NCI-H128 (cell line): Measurements from ENCODE around the gene LACTB.

Experiments
- DNase-seq: peaks from one replicate; lab custom pipeline; 2025; ENCODE audit not compliant: unreplicated experiment; lab: John Stamatoyannopoulos, UW

Gene LACTB, protein sequence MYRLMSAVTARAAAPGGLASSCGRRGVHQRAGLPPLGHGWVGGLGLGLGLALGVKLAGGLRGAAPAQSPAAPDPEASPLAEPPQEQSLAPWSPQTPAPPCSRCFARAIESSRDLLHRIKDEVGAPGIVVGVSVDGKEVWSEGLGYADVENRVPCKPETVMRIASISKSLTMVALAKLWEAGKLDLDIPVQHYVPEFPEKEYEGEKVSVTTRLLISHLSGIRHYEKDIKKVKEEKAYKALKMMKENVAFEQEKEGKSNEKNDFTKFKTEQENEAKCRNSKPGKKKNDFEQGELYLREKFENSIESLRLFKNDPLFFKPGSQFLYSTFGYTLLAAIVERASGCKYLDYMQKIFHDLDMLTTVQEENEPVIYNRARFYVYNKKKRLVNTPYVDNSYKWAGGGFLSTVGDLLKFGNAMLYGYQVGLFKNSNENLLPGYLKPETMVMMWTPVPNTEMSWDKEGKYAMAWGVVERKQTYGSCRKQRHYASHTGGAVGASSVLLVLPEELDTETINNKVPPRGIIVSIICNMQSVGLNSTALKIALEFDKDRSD

DNA sequence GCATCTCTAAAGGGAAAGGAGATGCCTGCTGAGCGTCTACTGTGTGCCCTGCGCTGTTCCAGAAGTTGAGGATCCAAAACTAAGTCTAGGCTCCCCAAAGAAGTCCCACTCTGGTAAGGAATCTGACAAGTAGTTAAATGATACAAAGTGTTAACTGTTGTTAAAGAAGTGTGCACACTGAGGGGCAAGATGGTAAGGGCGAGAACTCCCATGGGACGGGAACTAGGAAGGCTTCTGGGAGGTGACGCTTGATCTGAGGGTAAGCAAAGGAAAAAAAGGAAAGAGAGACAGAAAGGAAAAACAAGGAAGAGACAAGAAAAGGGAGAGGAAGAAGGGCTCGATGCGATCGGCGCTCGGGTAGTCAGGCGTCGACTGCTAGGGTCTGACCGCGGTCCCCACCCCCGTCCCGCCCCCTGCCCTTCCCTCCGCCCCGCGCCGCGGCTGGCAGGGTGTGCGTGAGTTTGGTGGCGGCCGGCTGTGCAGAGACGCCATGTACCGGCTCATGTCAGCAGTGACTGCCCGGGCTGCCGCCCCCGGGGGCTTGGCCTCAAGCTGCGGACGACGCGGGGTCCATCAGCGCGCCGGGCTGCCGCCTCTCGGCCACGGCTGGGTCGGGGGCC lies at the start of gene LACTB:
Gene LACTB (plus strand): TSS at position 480 of the 620 bp plus-strand sequence. CDS start 11 bp downstream, at position 491.
- peak; percentile 35 for DNase-seq

DNA sequence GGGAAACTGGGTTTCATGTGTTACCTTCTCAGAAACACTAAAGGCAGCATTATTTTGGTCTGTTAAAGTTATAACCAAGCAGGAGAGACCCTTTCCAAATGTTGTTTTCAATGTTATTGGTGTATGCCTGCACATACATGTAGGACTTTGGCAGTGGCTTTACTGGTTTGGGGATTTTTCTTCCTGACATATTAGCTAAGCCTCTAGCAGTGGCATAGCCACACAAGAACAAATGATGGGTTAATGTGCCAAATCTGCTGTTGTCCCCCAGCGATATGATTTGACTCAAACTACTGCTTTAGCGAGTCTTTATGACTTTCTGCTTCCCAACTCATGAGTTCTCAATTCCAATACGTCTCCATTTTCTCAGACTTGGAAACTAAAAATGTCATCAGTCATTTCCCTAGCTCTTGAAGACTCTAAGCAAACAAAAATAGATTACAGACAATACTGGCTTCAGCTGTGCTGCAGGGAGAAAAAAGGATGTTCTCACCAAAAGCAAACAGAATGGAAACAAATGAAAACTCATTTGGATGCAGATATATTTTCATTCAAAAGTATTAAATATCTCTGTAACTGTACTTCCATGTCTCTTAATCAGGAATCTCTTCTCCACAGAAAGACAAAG lies 49.5 kb upstream of the LACTB start:
- no peak for DNase-seq

DNA sequence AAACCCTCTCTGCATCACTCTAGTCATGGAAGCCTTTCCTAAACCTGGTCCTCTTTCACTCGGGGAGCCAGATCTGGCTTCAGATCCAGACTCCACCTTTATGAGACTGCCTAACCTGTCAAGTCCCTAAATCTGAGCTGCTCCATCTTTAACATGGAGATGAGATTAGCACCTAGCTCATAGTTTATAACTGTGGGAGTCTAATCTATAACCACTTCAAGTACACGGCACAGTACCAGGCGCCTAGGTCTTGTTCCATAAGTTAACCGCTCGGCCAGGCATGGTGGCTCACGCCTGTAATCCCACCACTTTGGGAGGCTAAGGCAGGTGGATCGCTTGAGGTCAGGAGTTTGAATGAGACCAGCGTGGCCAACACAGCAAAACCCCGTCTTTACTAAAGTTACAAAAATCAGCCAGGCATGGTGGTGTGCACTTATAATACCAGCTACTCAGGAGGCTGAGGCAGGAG lies 48.8 kb upstream of the LACTB start:
- no peak for DNase-seq

DNA sequence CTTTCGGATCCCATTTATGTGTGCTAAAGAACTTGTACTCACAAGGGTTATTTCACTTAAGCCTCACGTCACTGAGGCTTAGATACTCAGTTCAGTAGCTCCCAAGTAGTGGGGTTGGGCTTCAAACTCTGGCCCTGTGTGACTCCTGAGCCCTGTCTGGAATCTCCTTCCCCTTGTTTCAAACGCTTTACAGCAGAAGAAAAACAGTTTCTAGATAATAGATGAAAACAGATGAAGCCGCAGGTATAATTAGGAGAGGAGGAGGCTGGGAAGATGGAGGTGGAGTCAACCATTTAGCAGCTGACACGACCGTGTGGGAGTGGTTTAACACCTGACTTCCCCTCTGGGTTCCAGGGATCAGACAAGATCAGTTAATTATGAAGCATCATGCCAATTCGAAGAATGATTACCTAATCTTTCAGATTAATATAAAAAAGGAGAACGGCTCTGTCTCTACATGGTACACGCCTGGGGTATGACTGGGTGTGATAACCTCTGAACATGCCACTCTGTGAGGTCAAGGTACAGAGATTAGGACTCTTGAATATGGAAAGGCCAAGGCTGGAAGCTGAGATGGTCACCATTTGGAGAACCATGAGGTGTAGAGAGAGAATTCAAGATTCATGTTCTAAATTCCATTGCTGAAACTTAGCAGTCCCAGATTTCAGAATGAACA lies 48.0 kb upstream of the LACTB start:
- DNase-seq, result no peak

DNA sequence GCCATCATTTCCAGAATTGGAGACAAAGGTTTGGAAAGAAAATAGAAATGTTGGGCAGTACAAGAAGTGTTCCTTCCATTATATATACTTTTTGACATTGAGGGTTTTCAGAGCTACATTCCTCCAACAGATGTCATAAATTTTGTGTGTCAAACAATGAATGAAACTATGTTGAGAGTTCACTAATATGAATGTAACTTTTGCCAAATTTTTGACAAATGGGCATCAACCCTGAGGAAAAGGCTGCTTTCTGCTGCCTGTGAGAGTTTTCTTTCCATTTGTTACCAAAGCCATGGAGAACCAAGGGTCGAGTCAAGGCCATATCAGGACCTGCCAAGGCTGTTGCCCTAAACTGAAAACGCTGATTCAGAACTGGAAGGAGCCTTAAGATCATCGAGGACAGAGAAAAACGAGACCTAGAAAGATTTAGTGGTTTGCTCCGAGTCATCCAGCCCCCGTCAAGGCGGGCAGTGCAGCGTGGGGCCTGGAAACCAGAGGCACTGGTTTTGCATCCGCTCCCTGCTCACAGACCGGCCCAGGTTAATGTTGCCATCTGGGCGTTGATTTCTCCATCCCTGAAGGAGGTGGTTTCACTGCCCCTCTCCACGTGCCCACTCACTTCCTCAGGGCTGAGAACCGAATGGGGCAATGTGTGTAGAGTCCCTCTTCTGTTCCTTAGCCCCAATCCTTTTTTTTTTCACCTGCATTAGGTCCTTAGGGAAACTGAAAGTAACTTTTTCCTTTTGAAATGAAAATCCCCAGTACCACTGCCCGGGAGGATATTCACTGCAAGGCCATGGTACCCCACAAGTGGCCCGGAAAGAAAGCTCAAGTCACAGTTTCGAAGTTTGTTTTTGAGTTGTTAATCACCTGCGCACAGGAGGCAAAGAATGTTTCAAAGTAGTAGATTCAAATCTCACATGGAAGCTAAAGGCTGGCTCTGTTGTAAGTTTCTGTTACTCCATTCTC lies 46.4 kb upstream of the LACTB start:
- no peak for DNase-seq

DNA sequence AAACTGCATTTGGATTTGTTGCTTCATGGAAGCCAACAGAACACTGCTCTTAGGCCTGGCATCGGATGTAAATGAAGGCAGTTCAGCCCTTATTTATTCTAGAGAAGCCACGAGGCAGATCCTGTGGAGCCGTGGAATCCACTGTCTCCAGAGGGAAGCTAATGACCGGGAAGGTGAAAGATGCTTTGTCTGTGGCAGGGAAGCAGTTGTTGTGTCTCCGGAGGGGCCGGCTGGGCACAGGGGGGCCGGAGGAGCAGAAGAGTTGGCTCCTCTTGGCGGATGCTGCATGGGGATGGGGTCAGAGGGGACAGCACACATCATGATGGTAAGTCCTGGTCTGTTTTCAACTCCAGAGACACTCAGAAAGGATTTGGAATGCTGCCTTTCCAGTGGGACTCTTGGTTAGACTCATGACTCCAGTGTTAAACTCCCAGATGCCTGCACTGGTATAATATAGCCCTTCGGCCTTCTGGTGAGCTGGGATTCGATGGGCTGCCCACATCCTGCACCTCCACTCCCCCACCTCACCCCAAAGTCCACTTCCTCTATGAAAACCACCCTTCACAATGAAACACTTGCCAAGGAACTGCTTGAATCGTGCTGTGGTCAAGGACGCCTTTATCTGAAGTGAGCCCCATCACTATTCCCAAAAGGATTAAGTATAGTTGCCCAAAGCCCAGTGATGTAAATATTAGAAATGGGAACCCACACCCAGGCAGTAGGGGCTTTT lies 45.5 kb upstream of the LACTB start:
- DNase-seq, result no peak

DNA sequence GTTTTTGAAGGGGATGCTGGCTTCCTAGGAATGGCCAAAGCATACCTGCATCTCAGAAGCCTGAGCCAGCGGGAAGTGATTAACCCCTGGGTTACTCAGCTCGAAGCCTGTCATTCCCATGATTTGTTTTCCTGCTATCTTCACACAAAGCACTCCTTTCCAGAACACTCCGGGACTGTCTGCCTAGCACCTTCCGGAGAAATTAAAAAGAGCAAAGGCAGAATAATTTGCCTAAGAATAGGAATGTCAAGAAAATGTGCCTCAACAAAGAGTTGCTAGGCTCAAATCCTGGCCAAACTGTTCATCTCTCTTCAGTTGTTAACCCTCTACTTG lies 45.0 kb upstream of the LACTB start:
- no peak for DNase-seq

DNA sequence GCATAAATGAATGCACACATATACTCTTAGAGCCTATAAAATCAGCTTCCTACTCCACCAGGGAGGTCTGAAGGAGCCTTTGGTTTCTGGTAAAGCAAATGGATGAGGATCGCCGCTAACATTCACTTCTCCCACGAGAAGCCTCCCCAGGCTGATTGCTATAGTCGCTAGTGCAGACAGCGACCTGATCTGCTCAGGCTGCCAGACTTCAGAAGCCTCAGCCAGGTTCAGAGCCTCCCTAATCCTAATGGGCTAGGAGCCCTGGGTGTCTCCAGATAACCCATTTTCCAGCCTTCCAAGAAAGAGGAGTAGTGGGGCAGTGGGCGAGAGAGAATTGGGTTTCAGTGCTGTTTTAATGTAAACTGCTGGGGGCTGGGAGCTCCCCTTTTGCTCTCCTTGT lies 43.7 kb upstream of the LACTB start:
- DNase-seq, result no peak

DNA sequence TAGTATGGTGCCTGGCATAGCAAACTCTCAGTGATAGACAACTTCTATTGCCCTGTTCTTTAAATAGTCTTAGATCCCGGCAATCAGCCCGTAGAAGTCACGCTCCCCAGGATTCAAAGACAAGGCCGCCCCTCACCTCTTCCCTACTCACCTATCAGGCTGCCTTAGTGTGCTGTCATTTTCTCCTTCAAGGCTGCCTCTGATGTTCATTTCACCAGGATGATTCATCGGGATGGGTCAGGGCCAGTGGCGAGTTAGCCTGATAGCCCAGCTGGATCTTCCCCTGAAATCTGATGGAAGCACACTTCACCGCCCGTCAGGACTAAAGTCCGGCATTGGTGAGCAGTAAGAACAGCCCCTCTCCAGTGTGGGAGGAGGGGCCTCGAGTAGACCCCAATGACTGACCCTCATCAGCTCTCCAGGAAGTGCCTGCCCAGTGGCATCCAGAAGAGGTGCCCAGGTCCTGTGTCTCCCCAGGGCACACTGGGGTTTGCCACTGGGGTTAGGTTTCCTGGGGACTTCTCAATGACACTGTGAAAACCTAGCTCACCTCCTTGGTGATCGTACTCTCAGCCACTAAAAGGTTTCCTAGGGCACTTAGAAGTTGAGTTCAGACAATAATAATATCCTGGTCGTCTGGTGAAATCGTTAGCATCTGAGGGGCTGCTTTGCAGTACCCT lies 41.6 kb upstream of the LACTB start:
- no peak for DNase-seq

DNA sequence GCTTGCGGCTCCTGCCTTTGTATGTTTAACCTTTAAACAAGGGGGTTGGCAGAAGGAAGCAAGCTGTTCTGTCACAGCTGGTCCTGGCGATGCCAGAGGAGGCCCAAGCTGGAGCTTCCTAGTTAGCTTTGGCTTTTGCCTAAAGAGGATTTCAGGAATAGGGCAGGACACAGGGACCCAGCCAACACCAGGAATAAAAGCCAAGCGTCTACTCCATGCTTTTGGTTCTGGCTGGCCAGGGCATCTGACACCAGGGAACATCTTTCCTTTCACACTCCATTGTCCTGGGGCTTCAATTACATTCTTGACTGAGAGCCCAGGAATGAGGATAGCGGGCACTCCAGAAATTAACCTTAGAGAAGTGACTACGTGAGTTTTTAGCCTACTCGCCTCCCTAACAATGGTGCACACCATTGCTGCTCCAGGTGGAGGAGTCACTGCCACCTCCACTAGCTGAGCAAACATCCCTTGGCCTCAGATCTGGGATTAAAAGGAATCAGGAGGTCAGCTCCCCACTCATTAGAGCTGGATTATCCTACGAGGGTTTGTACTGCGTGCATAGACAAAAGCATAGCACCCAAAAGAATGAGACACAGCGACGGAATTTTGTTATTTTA lies 40.9 kb upstream of the LACTB start:
- no peak for DNase-seq

DNA sequence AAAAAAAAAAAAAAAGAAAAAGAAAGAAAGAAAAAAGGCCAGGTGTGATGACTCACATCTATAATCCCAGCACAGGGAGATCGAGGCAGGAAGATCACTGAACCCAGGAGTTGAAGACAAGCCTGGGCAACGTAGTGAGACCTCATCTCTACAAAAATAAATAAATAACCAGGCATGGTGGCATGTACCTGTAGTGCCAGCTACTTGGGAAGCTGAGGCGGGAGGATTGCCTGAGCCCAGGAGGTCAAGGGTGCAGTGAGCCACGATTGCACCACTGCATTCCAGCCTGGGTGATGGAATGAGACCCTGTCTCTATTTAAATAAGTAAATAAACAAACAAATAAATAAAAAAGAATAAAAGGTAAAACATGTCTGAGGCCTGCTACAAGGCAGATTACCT lies 39.3 kb upstream of the LACTB start:
- no peak for DNase-seq

DNA sequence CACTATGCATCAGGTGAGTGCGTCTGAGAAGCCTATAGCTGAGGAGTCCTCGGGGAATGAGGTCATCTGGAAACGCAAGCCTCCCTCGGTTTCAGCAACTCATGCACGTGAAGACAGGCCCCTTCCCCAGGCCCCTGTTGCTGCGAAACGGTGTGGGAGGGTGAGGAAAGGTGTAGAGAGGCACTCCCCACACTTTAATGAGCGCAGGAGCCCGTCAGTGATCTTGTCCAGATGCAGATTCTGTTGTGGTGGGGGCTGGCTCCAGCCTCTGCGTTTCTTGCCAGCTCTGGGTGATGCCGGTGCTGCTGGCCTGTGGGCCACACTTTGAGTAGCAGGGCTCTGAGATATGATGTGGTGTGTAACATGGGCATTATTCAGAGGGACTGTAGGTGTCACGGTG lies 38.6 kb upstream of the LACTB start:
- DNase-seq, result no peak

DNA sequence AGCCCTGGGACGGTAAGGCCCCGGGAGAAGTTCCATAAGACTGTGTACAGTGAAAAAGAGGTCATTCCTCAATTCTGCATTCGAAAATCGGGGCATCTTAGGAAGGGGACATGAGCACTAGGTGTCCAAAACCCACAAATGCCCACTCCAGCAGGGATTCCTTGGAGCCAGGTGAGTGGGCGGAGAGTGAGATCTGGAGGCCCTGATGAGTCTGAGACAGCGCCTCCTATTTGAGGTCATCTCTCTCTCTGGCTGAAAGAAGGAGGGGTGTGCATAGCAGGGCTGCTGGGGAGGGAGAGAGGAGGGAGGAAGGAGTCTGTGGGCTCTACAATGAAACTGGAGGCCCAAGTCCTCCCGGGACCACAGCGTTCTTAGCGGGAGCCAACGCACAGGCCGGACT lies 38.1 kb upstream of the LACTB start:
- DNase-seq, result no peak

DNA sequence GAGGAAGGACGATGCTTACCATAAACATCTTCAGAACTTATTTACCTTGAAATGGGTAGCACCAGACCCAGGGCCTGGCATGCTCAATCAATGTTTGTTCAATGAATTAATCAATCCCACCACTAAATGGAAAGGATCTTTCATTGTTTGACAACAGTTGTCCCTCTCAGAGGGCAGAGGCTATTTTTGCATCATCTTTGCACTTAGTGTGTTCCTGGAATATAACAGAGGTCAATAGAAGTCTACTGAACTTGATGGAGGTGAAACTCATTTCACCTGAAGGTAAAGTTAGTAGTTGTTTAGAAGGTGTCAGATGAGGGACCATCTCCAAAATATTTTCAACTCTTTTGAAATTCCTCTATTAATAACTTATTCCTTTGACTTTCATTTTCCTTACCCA lies 36.9 kb upstream of the LACTB start:
- DNase-seq, result no peak

DNA sequence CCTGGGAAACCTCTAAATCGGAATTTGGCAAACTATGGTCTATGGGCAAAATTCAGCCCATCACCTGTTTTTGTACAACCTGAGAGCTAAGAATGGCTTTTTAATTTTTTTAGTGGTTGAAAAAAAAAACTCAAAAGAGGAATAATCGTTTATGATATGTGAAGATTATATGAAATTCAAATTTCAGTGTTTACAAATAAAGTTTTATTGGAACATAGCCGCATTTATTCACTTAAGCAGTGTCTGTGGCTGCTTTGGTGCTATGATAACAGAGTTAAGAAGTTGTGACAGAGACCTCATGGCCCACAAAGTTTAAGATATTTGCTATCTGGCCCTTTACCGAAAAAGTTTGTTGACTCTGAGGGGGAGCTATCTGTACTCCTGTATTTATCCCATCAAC lies 36.4 kb upstream of the LACTB start:
- no peak for DNase-seq

DNA sequence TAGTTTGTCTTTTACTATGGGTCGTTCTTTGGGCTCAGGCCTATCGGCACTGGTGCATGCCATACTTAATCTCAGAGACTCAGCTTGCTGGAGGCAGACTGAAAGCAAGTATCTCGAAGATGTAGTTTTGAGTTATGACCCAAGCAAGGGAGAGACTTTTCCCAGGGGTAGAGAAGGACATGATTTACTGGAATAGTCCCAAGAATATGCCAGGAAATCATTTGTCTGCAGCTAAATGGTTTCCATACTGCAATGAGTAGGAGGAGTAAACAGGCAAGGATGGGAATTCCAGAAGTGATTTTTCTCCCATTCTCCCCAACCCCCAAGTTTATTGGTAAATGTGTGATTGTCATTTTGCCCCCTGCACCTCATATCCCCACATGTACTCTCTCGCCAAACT lies 35.4 kb upstream of the LACTB start:
- DNase-seq, result no peak

DNA sequence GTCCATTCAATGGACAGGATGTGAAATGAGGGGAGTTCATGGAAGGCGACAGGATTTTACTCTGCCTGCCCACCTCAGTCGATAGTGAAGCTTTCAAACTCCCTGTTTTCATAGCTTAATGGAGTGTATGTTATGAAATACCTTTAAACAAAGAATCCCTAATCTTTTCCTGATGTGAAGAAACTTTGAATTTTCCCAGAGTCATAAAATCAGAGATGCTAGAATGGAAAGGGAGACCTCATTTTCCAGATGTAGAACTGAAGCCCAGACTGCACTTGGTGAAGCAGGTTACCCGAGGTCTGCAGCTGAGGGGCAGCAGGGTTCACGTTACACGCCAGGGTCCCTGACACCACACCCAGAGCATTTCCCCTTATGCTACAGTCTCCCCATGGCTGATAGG lies 34.7 kb upstream of the LACTB start:
- no peak for DNase-seq

DNA sequence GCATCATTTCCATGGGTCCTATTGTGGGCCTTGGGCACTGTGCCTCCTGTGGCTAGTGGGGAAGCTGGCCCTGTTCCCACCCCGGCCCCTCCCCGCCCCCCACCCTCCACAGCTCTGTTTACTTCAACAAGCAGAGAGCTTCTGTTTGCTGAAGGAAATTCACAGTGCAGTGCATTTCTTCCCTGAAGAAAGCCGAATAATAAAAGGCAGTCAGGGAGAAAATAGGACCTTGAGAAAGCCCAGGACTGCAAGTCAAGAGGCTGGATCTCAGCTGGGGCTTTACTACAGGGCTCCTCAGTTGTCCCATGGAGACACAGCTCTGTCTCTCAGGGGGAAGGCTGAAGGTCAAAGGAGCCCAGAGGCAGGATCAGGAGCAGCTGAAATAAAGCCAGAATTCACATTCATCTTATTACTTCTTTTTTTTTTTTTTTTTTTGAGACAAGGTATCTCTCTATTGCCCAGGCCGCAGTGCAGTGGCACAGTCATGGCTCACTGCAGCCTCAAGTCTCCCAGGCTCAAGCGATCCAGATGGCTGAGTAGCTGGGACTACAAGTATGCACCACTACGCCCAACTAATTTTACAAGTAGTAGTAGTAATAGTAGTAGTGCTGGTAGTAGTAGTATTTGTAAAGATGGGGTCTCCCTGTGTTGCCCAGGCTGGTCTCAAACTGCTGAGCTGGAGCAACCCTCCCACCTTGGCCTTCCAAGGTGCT lies 33.0 kb upstream of the LACTB start:
- no peak for DNase-seq
